Gastroesophageal sphincter (tissue), 4 donors: ENCODE measurements around the gene EFHD1. TPM values are rescaled to one million over a fixed set of nuclear protein-coding genes. Genes with fewer than 3 reads are reported as not detected.

ENCODE experiments used
- ATAC-seq: fragments of 150-250 bp; one replicate; pipeline ENCODE4 v1.9.1; 2016; ENCODE audit warnings: mild to moderate bottlenecking, moderate library complexity
- H3K27ac ChIP-seq, 4 donors: fragments of 200-600 bp; sonication (generic) in 3 of 4; 1 replicate in 3 of 4; 2 replicates in 1 of 4; pipeline ENCODE4 v1.5.1; 2016 to 2019
- H3K27me3 ChIP-seq: fragments of 200-600 bp; sonication (generic); one replicate; pipeline ENCODE4 v1.5.1; 2019
- H3K36me3 ChIP-seq, 2 donors: fragments of 200-600 bp; sonication (generic); one replicate each; pipeline ENCODE4 v1.5.1; 2019; ENCODE audit warnings: control low read depth in 1 of 2
- H3K4me1 ChIP-seq, 3 donors: fragments of 200-600 bp; sonication (generic); 1 replicate in 2 of 3; 2 replicates in 1 of 3; pipeline ENCODE4 v1.5.1; 2016 to 2019; ENCODE audit warnings: control low read depth in 2 of 3
- H3K4me3 ChIP-seq, 2 donors: fragments of 200-600 bp; sonication (generic); one replicate each; pipeline ENCODE4 v1.5.1; 2019; ENCODE audit warnings: mild to moderate bottlenecking in 1 of 2, moderate library complexity in 1 of 2
- H3K9me3 ChIP-seq, 3 donors: fragments of 200-600 bp; sonication (generic); one replicate each; pipeline ENCODE4 v1.5.1; 2017 to 2019; ENCODE audit warnings: control low read depth in 2 of 3
- EP300 ChIP-seq: sonication (generic); formaldehyde crosslinking; IDR thresholded peaks from one replicate; pipeline ENCODE4 v1.6.1; 2017; ENCODE audit warnings: antibody characterized with exemption, mild to moderate bottlenecking
- POLR2A ChIP-seq, 2 donors: fragments of 450-650 bp; IDR thresholded peaks; one replicate each; pipeline ENCODE4 v1.6.1; 2017; ENCODE audit warnings: antibody characterized with exemption in 2 of 2, mild to moderate bottlenecking in 2 of 2, moderate library complexity in 1 of 2
- POLR2AphosphoS5 ChIP-seq: sonication (generic); formaldehyde crosslinking; IDR thresholded peaks from one replicate; pipeline ENCODE4 v1.6.1; 2017; ENCODE audit warnings: antibody characterized with exemption
- WGBS, 2 donors: methylation state at CpG; one replicate each; pipeline ENCODE4 v1.1.5; 2018; ENCODE audit warnings: low coverage in 1 of 2; 5-methylcytosine and 5-hydroxymethylcytosine counted together
- total RNA-seq, 4 donors: library from RNA; depleted of rRNA; stranded (reverse); fragments of >200 nt; gene quantifications; one replicate each; pipeline ENCODE4 v1.1.0, GENCODE V29; 2016
- TF ChIP-seq, protein P1 (sequence below), 4 experiments: fragments of 200-600 bp in 2 of 4; fragments of 450-650 bp in 2 of 4; sonication (generic) in 1 of 4; IDR thresholded peaks; one replicate each; pipeline ENCODE4 v1.5.1; 2017 to 2019; ENCODE audit warnings: antibody characterized with exemption in 4 of 4, mild to moderate bottlenecking in 2 of 4, moderate library complexity in 2 of 4

The EFHD1 gene
- total RNA-seq, 4 donors from 2014 or later = 9.3 to 23.3 (median 17.5) TPM

DNA sequence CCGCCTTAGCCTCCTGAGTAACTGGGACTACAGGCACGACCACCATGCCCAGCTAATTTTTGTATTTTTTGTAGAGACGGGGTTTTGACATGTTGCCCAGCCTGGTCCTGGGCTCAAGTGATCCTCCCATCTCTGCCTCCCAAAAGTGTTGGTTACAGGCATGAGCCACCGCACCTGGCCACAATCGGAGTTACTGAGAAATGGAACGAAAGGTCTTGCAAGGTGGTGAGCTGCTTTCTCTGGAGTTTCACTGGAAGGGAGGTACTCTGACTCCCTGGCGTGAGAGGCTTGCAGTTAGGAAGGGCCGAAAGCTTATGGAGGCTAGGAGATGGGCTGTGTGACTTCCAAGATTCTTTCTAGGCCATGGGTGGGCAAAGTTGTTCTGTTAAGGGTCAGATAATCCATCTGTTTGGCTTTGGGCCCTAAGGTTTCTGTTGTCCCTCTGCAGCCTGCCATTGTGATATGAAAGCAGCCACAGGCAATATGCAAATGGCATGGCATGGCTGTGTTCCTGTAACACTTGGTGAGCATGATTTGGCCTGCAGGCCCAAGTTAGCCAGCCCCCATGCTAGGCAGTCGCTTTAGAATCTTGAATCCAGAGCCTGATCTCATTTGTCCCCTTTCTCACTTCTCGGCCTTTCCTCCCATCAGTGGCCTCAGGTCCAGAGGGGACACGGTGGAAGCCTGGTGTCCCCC lies 7.9 kb downstream of the EFHD1 start:
- Histone ChIP-seq H3K4me1 (no peaks in the 10 kb centered on the region), H3K36me3 (no peaks in the 10 kb centered on the region), H3K4me3 (no peak overlapping the region), H3K27ac (no peak overlapping the region), H3K27me3 (no peaks in the 10 kb centered on the region), H3K9me3 (no peaks in the 10 kb centered on the region)
- ATAC-seq = no peak
- TF ChIP-seq POLR2A (IDR thresholded peaks at IDR 0.05) = no peak
- TF ChIP-seq POLR2AphosphoS5 = no peak
- TF ChIP-seq, protein P1, sequence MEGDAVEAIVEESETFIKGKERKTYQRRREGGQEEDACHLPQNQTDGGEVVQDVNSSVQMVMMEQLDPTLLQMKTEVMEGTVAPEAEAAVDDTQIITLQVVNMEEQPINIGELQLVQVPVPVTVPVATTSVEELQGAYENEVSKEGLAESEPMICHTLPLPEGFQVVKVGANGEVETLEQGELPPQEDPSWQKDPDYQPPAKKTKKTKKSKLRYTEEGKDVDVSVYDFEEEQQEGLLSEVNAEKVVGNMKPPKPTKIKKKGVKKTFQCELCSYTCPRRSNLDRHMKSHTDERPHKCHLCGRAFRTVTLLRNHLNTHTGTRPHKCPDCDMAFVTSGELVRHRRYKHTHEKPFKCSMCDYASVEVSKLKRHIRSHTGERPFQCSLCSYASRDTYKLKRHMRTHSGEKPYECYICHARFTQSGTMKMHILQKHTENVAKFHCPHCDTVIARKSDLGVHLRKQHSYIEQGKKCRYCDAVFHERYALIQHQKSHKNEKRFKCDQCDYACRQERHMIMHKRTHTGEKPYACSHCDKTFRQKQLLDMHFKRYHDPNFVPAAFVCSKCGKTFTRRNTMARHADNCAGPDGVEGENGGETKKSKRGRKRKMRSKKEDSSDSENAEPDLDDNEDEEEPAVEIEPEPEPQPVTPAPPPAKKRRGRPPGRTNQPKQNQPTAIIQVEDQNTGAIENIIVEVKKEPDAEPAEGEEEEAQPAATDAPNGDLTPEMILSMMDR (IDR thresholded peaks at IDR 0.05) = no peak
- no peak for TF ChIP-seq EP300
- 98% methylated on average over 6 of the region's 11 CpGs; no CpG with 5 or more reads in 1 of the 2 donors for WGBS, 2 donors

DNA sequence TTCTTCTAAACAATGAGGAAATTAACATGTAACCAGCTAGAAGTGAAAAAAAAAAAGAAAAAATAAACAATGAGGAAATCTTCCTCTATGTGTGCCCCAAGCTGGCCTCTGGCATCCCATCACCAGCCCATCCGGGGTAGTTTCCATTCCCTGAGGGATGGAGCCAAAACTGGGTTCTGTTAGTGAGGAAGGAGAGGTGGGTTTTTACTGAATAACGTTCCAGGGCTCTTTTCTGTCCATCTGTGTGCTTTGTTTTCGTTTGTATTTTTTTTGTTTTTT lies 9.7 kb downstream of the EFHD1 start:
- Histone ChIP-seq H3K4me3 (no peak overlapping the region), H3K4me1 (no peaks in the 10 kb centered on the region), H3K9me3 (no peaks in the 10 kb centered on the region), H3K36me3 (no peaks in the 10 kb centered on the region), H3K27me3 (no peaks in the 10 kb centered on the region), H3K27ac (no peak overlapping the region)
- ATAC-seq = no peak
- 43 to 58% methylated on average over 3 of the region's 3 CpGs for WGBS, 2 donors
- TF ChIP-seq EP300 (no peak), POLR2AphosphoS5 (no peak), POLR2A (IDR thresholded peaks at IDR 0.05) (no peak)
- TF ChIP-seq, protein P1 (IDR thresholded peaks at IDR 0.05) = no peak

DNA sequence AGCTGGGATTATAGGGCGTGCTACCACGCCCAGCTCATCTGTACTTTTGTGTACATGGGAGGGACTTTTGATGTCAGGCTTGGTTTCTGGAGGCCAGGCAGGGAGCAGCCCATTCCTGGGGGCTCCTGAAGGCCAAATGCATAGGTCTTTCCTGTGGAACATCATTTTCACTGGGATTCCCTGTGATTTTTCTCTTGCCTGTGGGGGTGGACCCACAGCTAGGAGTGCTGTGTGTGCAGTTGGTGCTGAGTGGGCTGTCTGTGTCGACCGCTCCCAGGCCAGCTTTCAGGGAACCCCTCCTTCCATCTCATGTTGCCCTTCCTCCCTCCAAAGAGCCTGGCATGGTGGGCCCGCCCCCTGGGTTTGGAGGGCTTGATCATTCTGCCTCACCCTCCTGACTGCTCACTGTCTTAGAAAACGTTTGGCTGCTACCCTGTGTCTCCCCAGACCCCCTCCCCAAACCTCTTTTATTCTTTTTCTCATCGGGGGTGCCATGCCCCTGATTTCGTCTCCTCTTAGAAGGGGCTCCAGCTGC lies 10.5 kb downstream of the EFHD1 start:
- TF ChIP-seq EP300 = no peak
- TF ChIP-seq POLR2AphosphoS5 = no peak
- TF ChIP-seq, protein P1 (IDR thresholded peaks at IDR 0.05) = no peak
- no peak for TF ChIP-seq POLR2A (IDR thresholded peaks at IDR 0.05)
- Histone ChIP-seq H3K4me3 (no peak overlapping the region), H3K4me1 (no peaks in the 10 kb centered on the region), H3K36me3 (no peaks in the 10 kb centered on the region), H3K27ac (no peak overlapping the region), H3K9me3 (no peaks in the 10 kb centered on the region), H3K27me3 (no peaks in the 10 kb centered on the region)
- WGBS, 2 donors = 80 to 89% methylated on average over 3 to 6 of the region's 8 CpGs
- no peak for ATAC-seq

DNA sequence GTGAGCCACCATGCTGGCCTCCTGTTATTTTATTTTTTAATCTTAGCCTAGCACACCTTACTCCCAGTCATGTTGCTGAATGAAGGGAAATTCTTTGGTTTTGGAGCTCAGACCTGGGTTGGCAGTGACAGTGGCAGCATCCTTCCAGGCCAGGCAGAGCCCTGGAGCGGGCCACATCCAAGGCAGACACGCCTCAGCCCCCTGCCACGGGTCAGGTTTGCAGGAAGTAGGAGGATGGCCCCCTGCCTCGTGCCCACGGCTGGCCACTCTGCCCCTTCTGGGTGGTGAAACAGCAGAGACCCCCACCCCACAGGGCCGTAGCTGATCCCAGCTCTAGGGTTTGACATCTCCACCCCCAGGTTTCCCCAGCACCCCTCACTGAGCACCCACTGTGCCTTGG lies 11.7 kb downstream of the EFHD1 start:
- Histone ChIP-seq H3K4me3 (no peak overlapping the region), H3K9me3 (no peaks in the 10 kb centered on the region), H3K36me3 (no peaks in the 10 kb centered on the region), H3K27ac (no peak overlapping the region), H3K27me3 (no peaks in the 10 kb centered on the region), H3K4me1 (no peaks in the 10 kb centered on the region)
- TF ChIP-seq POLR2A (IDR thresholded peaks at IDR 0.05) (no peak), EP300 (no peak), POLR2AphosphoS5 (no peak)
- TF ChIP-seq, protein P1 (IDR thresholded peaks at IDR 0.05) = no peak
- no peak for ATAC-seq
- 93% methylated on average over 5 of the region's 6 CpGs; no CpG with 5 or more reads in 1 of the 2 donors for WGBS, 2 donors

DNA sequence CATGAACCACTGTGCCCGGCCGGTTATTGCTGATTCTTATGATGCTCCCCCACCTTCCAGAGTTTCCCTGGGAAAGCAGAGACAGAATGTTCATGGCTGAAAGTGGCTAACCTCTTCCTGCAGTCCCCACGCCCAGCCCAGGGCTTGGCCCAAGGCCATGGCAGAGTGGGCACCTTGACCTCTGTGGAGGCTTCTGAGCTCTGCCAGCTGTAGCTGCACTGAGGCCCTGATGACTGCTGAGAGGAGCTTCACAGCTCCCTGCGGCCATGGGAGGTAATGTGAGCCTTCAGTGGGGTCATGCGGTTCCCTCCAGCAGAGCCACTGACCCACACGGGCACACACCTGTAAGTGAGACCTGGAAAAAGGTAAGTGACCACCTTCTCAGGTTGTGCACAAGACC lies 13.3 kb downstream of the EFHD1 start:
- no peak overlapping the region for H3K4me3 ChIP-seq
- 94% methylated on average over 3 of the region's 6 CpGs; no CpG with 5 or more reads in 1 of the 2 donors for WGBS, 2 donors
- no peaks in the 10 kb centered on the region for H3K9me3 ChIP-seq
- no peak overlapping the region for H3K27ac ChIP-seq
- TF ChIP-seq, protein P1 (IDR thresholded peaks at IDR 0.05) = no peak
- no peak for TF ChIP-seq EP300
- TF ChIP-seq POLR2AphosphoS5 = no peak
- ATAC-seq = no peak
- no peaks in the 10 kb centered on the region for H3K27me3 ChIP-seq
- no peaks in the 10 kb centered on the region for H3K36me3 ChIP-seq
- H3K4me1 ChIP-seq = no peaks in the 10 kb centered on the region
